HG03039 (cell line): ENCODE data around the gene SLC25A2.
"Not testable (repeated sequence)": the region's sequence is repeated elsewhere in the genome, so short reads cannot be mapped to it uniquely, and the experiment has no call there.

Experiments used
- ATAC-seq: cut with Tn5 transposase; IDR thresholded peaks from one replicate; pipeline ENCODE4 v1.9.1; 2021; ENCODE audit warnings: mild to moderate bottlenecking, moderate library complexity; ENCODE audit not compliant: unreplicated experiment

The SLC25A2 gene

GRCh38 chr5:141316963-141317362, 13.1 kb upstream of the SLC25A2 start:
- not testable (repeated sequence) for ATAC-seq

- no peak for ATAC-seq
These were observed 9.9 kb upstream of the SLC25A2 start for GRCh38 chr5:141313711-141314110.

- no peak for ATAC-seq
These were observed 2.8 kb upstream of the SLC25A2 start for GRCh38 chr5:141306630-141307029.

GRCh38 chr5:141298376-141298775, 5.5 kb downstream of the SLC25A2 start:
- no peak for ATAC-seq

- ATAC-seq = no peak
These were observed 30.9 kb downstream of the SLC25A2 start for GRCh38 chr5:141272906-141273305.

- ATAC-seq = no peak
These were observed 34.7 kb downstream of the SLC25A2 start for GRCh38 chr5:141269195-141269594.

GRCh38 chr5:141261238-141261546, 42.7 kb downstream of the SLC25A2 start:
- no peak for ATAC-seq

- no peak for ATAC-seq
These were observed 43.2 kb downstream of the SLC25A2 start for GRCh38 chr5:141260458-141261237.

GRCh38 chr5:141258948-141259347, 44.9 kb downstream of the SLC25A2 start:
- no peak for ATAC-seq

GRCh38 chr5:141258464-141258863, 45.4 kb downstream of the SLC25A2 start:
- ATAC-seq = no peak
